ENCODE measurements around the gene MOB3B.

DNA sequence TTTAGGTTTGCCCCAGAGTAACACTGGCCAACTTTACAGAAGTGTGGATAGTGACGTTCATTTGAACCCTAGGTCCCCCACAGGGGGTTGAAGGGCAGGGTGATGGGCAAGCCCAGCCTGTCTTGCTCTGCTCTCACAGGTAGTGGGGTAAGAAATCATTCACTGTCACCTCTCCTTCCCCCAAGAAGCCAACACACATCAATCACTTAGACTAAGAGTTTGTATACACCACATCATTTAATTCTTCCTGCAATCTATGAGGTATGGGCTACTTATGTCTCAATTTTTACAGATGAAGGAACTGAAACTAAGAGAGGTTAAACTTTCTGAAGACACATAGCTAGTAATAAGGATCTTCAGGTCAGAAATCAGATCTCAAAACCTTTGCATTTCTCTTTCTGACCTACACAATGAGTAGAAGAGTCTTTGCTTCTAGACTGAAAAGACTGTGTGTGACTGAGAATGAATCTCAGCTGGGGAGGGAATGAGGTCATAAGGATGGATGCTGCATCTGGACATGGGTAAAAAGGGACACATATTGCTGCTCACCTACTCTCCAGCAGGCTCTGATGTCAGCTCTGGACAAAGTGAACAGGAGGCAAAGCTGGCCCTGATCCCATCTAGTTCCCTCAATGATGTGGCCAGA, 151.7 kb downstream of the MOB3B start:
- TF ChIP-seq EZH2 (IDR thresholded peaks at IDR 0.05; ENCODE audit: borderline replicate concordance, low read length), result no peak
- TF ChIP-seq, protein P1, sequence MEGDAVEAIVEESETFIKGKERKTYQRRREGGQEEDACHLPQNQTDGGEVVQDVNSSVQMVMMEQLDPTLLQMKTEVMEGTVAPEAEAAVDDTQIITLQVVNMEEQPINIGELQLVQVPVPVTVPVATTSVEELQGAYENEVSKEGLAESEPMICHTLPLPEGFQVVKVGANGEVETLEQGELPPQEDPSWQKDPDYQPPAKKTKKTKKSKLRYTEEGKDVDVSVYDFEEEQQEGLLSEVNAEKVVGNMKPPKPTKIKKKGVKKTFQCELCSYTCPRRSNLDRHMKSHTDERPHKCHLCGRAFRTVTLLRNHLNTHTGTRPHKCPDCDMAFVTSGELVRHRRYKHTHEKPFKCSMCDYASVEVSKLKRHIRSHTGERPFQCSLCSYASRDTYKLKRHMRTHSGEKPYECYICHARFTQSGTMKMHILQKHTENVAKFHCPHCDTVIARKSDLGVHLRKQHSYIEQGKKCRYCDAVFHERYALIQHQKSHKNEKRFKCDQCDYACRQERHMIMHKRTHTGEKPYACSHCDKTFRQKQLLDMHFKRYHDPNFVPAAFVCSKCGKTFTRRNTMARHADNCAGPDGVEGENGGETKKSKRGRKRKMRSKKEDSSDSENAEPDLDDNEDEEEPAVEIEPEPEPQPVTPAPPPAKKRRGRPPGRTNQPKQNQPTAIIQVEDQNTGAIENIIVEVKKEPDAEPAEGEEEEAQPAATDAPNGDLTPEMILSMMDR (IDR thresholded peaks at IDR 0.05; ENCODE audit: low read length), result no peak
